GM19035 (cell line): ENCODE measurements around the gene PCARE.
"Not testable (repeated sequence)": the region's sequence is repeated elsewhere in the genome, so short reads cannot be mapped to it uniquely, and the experiment has no call there.

Experiments
- ATAC-seq: cut with Tn5 transposase; IDR thresholded peaks from one replicate; pipeline ENCODE4 v1.9.1; 2021; ENCODE audit not compliant: unreplicated experiment

The PCARE gene

DNA sequence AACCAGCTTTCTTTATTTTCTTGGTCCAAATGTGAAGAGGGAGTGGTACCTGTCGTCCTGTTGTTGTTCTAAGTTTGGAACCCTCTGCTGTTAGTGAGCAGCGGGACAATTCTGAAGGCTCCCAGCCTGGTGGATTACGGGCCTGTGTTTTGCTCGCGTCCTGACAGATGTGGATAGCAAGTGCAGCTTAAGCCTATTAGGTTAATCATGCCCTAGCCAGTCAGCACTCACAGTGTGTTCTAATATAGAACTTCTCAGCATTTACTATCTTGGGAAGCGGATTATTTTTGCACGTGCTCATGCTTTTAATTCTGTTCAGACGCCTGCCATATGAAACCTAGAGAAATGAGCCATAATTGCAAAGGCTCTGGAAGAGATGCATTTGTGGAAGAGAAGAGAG lies at the start of gene PCARE:
TSS of gene PCARE (minus strand) at position 113 of the 400 bp plus-strand sequence. CDS start 262 bp downstream, outside the sequence.
- no peak for ATAC-seq

DNA sequence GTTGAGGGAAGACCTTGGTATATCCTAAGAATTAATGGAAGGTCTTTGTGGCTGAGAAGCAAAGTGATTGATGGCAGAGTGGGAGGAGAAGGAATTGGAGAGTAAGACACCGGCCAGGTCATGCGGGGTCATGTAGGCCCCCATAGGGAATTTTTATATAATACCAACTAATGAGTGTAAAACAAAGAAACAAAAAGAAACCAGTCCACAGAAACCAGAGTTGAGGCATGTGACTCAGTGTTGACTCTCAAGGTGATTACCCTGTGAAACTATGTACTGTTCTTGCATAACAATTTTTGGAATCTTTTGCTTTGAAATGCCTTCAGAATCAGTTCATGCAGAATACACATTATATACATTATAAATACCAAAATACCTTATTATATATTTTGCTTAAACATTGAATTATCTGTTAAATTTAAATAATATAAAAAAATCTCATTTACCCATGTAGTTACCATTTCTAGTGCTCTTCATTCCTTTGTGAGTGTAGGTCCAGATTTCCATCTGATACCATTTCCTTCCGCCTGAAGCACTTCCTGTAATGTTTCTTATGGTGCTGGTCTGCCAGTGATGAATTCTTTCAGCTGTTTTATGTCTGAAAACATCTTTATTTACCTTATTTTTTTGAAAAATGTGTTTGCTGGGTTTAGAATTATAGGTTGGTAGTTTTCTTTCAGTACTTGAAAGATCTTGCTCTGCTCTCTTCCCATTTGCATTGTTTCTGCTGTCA lies 49.5 kb upstream of the PCARE start:
- no peak for ATAC-seq

- ATAC-seq = no peak
These were observed 46.5 kb upstream of the PCARE start for GRCh38 chr2:29120846-29121245.

DNA sequence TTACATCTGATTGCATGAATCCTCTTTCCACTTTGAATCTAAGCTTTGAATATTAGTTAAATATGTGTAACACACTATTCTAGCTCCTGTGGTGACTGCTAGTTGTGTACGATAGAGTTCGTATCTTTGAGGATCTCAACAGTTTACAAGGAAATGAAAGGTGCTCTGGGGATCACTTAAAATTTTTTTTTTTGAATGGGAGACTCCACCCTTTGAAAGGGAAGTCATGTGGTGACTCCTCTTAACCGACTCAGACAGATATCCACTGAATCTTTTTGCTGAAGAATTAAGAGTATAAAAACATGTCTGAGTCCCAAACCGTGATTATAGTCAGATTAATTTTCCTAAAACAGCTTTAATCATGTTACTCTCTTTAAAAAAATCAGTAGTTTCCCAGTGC lies 44.9 kb upstream of the PCARE start:
- no peak for ATAC-seq

GRCh38 chr2:29117636-29118303 lies 43.4 kb upstream of the PCARE start:
- no peak for ATAC-seq

DNA sequence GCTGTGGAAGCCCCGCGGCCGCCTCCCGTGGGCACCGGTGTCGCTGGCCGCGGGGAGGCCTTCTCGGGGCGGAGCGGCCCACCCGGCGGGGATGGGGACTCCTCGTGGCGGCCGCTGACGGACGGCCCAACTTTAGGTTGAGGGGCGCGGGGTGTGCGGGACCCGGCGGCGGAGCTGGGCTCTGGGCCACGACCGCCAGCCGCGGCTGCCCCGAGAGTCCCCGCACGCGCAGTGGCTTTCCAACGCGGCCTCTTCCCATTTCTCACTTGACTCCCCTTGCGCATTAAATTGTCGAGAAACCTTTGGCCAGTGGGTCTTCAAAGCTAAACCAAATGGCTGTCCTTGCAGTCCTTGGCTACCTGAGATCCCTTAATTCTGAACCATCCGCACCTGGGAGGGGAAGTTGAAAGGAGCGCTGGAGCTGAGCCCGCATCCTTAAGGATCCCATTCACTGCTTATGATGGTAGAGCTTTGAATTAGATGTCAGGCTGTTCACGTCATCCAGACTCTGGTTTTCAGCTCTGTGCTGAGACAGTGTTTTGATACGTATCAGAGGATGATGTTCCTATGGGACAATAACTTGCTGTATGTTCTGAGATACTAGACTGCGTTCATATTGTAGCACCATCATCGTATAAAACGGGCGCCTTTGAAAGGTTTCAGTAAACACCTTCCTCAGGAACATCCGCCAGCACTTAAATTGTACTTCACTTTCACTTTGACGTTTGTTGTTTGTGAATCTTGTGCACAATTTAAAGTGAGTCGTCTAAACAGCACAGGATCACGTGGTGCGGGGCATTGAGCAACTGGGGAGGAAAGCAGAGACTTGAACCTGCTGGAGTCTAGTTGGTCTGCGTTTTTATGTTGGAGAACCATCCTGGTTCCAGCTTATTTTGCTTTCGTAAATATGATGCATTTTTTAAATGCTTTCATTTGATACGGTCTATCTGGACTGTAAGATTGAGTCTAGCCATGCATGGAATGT lies 41.8 kb upstream of the PCARE start:
- ATAC-seq = peak; percentile 46

DNA sequence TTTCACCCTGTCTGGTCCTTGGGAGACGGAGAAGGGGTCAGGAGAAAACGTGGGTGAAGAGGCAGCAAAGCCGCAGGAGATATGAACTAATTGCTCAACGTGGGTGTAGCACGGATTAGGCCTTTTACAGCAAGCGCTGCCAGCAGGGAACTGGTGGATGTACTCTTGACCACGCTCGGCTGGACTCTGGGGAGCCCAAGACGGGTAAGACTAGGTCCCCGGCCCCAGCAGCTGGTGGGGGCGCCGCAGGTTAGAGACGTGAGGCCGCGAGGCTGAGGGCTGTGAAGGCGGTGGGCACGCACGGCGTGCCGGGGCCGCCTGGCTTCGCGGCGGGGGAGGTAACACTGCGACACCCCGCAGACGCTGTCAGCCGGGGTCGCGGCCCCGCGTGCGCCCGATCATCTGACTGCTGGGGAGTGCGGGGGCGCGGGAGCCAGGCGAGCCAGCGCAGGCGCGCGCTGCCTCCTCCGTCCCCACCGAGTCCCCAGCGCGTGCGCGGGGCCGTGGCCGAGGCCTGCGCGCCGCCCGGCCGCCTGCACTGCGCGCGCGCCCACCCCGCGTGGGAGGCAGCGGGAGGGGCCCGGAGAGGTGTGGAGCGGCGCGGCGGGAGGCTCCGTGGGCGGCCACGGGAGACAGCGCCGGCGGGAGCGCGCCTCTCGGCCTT lies 40.8 kb upstream of the PCARE start, which contains the start of gene CLIP4:
TSS of gene CLIP4 (plus strand) at position 470 of the 664 bp plus-strand sequence. CDS start 5,974 bp downstream, outside the sequence.
- ATAC-seq = peak; percentile 46

DNA sequence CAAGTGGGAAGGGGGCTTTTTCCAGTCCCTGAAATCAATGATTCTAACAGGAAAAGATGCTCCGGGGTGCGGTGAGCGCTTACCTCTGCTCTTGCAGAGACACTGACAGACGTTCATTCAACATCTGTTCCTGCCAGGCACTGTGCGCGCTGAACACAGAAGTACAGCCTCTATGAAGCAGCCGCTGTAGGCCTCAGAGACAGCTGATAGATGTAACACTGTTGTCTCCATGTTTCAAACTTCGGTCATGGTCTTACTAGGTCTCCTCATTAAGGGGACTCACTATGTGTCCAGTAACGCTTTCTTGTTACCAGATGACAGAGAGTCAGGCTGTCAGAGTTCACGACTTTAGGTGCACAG lies 40.2 kb upstream of the PCARE start:
- ATAC-seq = no peak

DNA sequence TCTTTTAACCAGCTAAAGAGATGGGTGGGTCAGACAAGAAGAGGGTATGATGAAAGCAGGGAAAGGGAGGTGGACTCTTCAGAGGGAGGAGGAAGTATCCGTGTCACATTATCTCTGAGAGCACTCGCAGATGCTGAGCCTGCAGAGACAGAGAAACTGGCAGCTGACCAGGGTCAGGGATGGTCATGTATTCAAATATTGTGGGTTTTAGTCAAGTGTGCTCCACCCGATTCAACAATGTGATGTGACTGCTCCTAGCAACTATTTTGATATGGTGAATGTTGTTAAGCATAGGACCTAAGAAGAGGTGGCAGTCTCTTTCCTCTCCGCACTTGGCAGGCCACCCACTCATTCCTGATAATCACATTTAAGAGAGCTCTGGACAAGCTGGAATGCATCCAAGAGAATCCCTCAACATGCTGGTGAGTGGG lies 39.6 kb upstream of the PCARE start:
- ATAC-seq = no peak

DNA sequence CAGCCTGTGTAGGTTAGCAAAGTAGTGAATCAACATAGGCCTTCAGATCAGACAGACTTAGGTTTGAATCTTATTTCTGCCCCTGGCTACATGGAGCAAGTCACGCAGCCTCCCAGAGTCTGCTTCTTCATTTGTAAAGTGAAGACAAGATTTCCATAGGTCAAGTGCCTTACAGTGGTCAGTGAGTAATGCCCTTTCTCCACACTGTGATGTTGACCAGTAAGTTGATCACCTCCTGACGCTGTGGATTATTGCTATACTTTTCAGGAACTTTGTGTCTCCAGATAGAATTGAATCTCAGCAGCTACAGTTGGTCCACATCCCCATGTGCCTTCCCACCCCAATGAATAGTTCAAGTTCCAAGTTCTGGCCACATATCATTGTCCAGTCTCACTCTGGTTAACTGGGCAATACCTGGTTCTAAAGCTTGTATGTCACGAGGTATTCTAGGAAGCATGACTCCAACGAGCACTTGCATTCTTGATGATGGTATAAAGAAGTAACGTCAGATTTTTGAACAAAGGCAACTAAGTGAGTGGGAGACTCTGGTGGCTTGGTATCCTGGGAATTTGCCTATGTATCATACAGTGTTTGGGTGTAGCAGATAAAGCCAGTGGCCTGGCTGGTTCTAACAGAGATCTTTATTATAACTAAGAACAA lies 38.8 kb upstream of the PCARE start:
- ATAC-seq = no peak

DNA sequence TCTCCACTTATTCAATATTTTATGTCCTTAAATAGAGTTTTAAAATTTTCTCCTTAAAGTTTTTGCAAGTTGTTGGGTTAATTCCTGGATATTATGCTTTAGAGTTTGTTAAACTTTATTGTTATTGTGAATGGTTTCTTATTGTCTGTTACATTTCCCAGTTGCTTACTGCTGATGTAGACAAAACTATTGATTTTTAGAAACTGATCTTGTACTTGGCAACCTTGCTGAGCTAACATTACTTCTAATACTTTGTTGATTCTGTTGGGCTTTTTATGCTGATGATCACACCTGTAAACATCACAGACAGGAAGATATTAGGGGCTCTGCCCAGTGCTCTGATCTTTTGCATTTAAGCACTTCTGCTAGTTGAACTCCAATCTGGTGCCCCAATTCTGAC lies 38.1 kb upstream of the PCARE start:
- ATAC-seq = no peak

- peak; percentile 46 for ATAC-seq
These were observed 36.7 kb upstream of the PCARE start for GRCh38 chr2:29110916-29111535.

GRCh38 chr2:29109246-29109645 lies 34.9 kb upstream of the PCARE start:
- no peak for ATAC-seq

DNA sequence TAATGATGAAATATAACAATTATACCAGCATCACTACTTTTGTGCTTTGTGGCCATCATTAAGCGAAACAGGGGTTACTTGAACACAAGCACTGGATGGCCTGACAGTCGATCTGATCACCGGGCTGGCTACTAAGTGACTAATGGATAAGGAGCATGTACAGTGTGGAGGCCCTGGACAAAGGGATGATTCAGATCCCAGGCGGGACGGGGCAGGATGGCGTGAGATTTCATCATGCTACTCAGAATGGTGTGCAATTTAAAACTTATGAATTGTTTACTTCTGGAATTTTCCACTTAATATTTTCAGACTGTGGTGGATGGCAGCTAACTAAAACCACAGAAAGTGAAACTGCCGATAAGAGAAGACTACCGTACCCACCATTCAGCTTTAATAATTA lies 33.9 kb upstream of the PCARE start:
- no peak for ATAC-seq

DNA sequence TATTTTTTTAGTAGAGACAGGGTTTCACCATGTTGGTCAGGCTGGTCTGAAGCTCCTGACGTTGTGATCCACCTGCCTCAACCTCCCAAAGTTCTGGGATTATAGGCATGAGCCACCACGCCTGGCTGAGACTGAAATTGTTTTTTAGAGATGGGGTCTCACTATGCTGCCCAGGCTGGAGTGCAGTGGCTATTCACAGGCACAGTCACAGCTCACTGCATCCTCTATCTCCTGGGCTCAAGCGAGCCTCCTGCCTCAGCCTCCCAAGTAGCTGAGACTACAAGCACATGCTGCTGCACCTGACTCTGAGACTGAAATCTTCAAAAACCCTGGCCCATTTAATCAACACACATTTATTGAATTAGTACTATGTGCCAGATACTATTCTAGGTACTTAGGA lies 33.2 kb upstream of the PCARE start:
- not testable (repeated sequence) for ATAC-seq

- no peak for ATAC-seq
These were observed 32.7 kb upstream of the PCARE start for GRCh38 chr2:29106980-29107388.

- no peak for ATAC-seq
These were observed 31.9 kb upstream of the PCARE start for GRCh38 chr2:29106256-29106655.

DNA sequence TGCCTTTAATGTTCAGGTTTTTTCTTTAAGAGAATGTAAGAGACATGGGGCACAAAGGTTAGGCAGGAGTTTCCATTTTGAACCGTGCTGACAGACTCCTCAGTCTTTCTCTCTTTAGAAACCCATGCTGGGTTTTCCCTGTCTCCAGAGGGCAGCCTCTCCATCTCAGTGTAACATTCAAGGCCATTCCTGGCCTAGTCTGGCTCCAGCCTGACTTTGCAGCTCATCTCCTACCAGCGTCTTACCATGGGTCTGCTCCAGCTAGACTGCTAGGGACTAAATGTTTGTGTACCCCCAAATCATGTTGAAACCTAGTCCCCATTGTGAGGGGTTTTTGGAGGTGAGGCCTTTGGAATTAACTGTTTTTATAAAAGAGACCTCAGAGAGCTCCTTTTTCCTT lies 31.1 kb upstream of the PCARE start:
- ATAC-seq = no peak

DNA sequence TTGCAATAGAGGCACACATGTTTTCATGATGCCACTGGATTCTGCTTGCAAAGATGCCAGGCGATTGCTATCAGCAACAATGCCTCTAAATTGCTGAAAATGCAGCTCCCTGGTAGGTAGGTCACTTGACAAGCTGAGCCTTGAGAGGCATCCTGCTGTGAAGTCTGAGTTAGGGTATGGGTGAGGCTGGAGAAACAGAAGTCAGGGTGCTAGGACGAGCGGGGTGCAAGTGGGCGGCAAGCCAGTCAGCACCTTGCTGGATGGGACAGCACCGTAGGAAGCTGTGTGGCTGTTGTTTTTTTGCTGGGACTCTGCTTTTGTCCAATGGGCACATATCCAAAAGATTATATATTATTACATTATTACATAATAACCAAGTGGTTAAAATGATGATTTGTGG lies 30.4 kb upstream of the PCARE start:
- no peak for ATAC-seq

GRCh38 chr2:29100564-29100963 lies 26.2 kb upstream of the PCARE start:
- no peak for ATAC-seq
